Measurements from ENCODE around the gene FRAS1.

Gene FRAS1

DNA sequence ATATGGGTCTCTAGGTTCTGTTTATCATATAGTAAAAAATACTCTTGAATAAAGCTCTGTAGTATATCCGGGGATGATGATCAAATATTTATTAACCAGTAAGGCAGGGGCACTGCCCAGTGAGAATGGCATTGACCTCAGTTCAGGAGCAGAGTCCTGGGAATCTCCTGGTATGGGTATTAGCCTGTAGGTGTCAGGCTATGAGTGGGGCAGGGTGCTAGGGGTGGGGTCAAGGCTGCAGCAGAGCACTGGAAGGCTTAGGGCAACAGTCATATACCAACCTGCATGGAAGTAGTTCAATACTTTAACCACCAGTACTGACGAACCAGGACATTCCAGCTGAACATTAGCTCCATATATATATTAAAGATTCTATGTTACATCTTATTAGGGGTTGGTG, 274.1 kb downstream of the FRAS1 start:
- no peak for DNase-seq

GRCh38 chr4:78331965-78332364, 274.8 kb downstream of the FRAS1 start:
- no peak for DNase-seq

GRCh38 chr4:78332976-78333375, 275.9 kb downstream of the FRAS1 start:
- DNase-seq, result no peak

GRCh38 chr4:78336093-78336943, 279.2 kb downstream of the FRAS1 start:
- no peak for DNase-seq

- no peak for DNase-seq
Measured at GRCh38 chr4:78337244-78338020, 280.3 kb downstream of the FRAS1 start.

- DNase-seq, result no peak
Measured at GRCh38 chr4:78342125-78342524, 285.0 kb downstream of the FRAS1 start.

DNA sequence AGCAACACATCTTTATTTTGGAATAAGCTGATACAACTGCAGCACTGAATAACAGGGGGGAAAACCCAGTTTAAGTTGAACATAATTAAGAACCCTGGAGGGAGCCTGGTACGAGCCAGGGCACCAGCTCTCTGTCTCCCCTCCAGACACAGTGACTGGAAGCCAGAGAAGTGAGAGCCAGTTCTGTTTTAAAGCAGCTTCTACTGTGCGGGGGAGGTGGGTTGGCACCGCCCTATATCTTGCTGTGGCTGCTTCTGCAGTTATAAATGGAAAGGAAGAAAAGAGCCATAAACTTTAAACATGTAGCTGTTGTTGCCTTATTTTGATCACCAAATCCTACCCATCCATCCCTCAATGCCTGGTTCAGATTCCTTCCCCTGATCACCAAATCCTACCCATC, 286.6 kb downstream of the FRAS1 start:
- DNase-seq, result no peak

- no peak for DNase-seq
Measured at GRCh38 chr4:78345237-78345636, 288.1 kb downstream of the FRAS1 start.

- DNase-seq, result no peak
Measured at GRCh38 chr4:78346222-78346621, 289.1 kb downstream of the FRAS1 start.

DNA sequence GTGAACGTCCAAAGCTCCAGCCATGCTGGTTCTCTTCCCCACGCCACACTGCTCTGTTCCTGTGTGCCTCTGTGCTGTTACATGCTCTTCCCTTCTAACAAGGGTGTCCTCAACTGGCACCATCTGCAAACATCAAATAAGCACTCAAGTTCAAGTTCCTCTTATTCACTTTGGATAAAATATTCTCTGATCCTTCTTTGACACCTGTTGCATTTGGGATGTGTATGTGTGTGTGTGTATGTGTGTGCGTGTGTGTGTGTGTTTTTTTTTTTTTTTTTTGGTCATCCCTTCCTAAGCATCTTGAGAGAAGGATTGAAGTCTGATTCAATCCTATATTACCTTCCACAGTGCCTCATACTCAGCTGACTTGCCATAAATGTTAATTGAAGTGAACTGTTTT, 290.4 kb downstream of the FRAS1 start:
- no peak for DNase-seq

- DNase-seq, result no peak
Measured at GRCh38 chr4:78353921-78354320, 296.8 kb downstream of the FRAS1 start.

DNA sequence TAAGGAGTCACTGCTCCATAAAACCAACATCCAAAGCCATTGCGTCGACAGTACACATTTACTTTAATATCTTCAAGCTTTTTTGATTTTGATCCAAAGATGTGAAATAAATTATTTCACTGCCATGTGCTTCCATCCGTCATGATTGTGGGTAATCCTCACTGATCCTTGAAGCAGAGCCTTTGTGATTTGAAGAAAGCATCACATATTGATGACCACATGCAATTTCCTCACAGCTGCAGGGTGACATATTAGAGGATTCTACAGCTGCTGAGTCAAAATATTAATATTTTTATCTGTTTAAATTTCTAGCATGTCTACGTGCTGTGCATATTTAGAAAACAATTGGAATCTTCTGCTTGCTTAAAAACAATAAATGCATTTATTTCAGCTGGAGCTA, 297.7 kb downstream of the FRAS1 start:
- DNase-seq, result no peak

DNA sequence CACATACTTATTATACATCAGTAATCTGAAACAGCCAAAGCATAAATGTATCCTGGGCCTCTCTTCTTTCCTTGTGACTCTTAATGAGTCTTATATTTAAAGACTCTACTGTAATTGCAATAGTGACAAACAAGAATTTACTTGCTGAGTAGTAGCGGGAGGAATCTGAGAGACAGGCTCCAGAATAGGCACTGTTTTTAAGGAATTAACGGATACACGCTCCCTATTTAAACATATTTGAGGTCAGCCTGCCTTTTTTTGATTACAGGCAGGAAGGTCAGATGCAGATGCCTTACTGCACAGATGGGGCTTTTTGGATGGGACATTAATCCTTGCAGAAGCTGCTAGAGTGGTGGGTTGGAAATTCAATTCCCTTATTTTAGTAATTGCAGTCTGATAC, 298.2 kb downstream of the FRAS1 start:
- no peak for DNase-seq

- no peak for DNase-seq
Measured at GRCh38 chr4:78356251-78356786, 299.2 kb downstream of the FRAS1 start.

GRCh38 chr4:78357122-78357521, 300.0 kb downstream of the FRAS1 start:
- no peak for DNase-seq

DNA sequence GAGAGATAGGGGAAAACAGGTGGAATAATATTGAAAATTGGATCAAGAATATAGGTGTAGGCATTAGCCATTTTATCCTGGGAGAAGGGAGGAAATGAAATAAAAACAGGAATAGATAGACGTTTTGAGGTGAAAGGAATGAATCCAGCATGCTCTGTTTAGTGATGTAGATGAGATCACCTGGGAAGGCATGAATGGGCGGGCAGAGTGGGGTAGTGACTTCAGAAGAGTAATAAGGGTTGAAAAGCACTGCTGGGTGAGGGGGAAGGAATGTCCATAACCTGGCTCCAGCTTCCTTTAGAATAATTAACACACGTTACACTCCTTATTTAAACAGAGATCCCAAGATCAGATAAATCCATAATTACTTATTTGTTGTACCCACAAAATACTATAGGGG, 303.3 kb downstream of the FRAS1 start:
- DNase-seq, result no peak

- no peak for DNase-seq
Measured at GRCh38 chr4:78361621-78362120, 304.5 kb downstream of the FRAS1 start.

- no peak for DNase-seq
Measured at GRCh38 chr4:78362310-78362709, 305.2 kb downstream of the FRAS1 start.

- no peak for DNase-seq
Measured at GRCh38 chr4:78363031-78363570, 306.0 kb downstream of the FRAS1 start.

GRCh38 chr4:78369679-78370078, 312.6 kb downstream of the FRAS1 start:
- no peak for DNase-seq

- DNase-seq, result no peak
Measured at GRCh38 chr4:78370631-78371372, 313.7 kb downstream of the FRAS1 start.

DNA sequence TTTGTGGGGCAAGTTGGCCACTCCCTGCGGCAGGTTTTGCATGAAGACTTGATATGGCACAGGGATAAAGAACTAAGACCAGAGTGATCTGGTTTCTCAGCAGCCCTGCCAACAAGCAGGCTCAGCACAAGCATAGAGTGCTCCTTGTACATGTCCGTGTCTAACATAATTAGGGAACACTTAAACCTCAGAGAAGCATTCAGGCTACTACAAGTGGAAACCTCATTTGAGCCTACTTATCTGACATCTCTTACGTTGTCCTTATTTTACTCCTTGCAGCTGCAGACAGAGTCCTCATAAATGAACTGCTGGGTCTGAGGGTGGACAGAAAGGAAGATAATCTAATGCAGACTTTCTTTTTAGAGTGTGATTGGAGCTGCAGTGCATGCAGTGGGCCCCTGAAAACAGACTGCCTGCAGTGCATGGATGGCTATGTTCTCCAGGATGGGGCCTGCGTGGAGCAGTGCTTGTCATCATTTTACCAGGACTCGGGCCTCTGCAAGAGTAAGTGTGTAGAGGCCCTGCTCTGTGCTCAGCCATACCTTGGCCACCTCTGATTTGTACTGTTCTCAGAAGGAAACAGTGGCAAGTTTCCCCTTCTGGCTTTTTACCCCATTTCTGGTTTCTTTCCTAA, 315.3 kb downstream of the FRAS1 start:
- DNase-seq, result no peak

All from cerebellar nuclear complex (tissue), 1 donor.